ENCODE measurements around the gene TSPAN5. TPM values are rescaled to one million over a fixed set of nuclear protein-coding genes. Genes with fewer than 3 reads are reported as not detected.
A peak's percentile ranks its signal among the peaks of the same experiment; 100 is the strongest.

Gene TSPAN5
- total RNA-seq, 1 donor from 2014 or later, result 21.1 TPM

DNA sequence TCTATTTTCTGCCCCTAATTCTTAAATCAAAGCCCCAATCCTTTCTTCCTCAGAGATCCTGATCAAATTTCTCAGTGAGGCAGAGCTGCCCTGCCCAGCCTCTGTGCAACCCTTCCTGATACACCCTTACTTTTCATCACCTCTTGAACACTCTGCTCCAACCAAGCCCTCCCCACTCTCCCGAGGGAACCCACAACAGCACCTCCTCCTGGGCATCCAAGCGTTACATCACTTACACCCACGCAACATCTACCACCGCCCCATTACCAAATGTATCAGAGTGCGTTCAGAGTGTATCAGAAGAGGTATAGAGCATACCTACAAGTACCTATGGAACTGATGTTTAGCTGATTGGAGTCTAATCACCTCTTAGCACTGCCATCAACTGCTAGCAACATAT is 210.8 kb downstream of the TSPAN5 start:
- intact Hi-C loops (cut with micrococcal nuclease), result loop anchor here (2.0 to 10.0 kb wide), 5 partner anchors 187 to 547 kb away; partner anchors contain the start of genes EIF4E, METAP1, RAP1GDS1 and STPG2
- H3K9me3 Mint-ChIP-seq, result peaks cover 3% of the 10 kb centered on the region
- H3K27ac Mint-ChIP-seq, result peak overlapping the region; percentile 92
- peaks cover 29% of the 10 kb centered on the region for H3K36me3 Mint-ChIP-seq (ENCODE audit: low read depth)
- peak overlapping the region; percentile 44 for H3K4me3 Mint-ChIP-seq (ENCODE audit: low read depth)
- DNase-seq (ENCODE audit: low spot score), result no peak
- H3K27me3 Mint-ChIP-seq (ENCODE audit: low read depth), result no peaks in the 10 kb centered on the region
- H3K4me1 Mint-ChIP-seq (ENCODE audit: low read depth), result peaks cover 42% of the 10 kb centered on the region

DNA sequence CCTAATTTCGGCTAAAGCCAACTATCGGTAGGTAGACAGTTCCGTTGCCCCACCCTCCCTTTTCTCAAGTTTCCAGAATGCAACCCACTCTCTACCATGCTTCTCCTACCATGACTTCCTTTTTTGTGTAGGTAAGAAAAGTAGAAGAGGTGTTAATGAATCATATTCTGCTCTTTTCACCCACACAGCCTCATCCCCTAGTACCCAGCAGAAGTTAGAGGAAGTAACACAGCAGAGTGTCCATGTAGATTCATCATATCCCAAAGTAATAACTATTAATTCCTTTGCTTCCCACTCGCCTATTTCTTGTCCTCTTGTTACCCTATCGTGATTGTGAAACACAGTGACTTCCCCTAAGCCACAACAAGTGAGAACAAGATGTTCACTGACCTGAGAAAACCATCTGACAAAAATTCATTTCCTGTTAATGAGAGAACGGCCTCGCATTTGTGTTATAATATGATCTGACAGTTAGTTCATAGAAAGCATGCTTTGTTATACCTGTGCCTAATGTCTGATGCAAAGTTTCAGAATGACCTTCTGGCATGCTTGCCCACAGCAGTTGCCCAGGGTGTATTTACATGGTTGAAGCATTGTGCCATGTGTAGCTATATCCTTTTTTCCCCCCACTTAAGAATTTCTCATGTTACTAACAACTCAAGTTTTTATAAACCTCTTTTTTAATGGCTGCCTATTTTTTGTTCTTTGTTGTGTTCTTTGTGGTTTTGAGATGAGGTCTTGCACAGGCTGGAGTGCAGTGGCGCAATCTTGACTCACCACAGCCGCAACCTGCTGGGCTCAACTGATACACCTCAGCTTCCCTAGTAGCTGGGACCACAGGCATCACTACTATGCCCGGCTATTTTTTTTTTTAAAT is 211.7 kb downstream of the TSPAN5 start:
- H3K9me3 Mint-ChIP-seq, result no peaks in the 10 kb centered on the region
- peaks cover 35% of the 10 kb centered on the region for H3K36me3 Mint-ChIP-seq (ENCODE audit: low read depth)
- H3K4me1 Mint-ChIP-seq (ENCODE audit: low read depth), result peaks cover 42% of the 10 kb centered on the region
- H3K27me3 Mint-ChIP-seq (ENCODE audit: low read depth), result no peaks in the 10 kb centered on the region
- peak; percentile 60 for DNase-seq (ENCODE audit: low spot score)
- intact Hi-C loops (cut with micrococcal nuclease), result loop anchor here (2.0 to 10.0 kb wide), 5 partner anchors 186 to 548 kb away; partner anchors contain the start of genes EIF4E, METAP1, RAP1GDS1 and STPG2
- peak overlapping the region; percentile 92 for H3K27ac Mint-ChIP-seq
- H3K4me3 Mint-ChIP-seq (ENCODE audit: low read depth), result peak overlapping the region; percentile 63

DNA sequence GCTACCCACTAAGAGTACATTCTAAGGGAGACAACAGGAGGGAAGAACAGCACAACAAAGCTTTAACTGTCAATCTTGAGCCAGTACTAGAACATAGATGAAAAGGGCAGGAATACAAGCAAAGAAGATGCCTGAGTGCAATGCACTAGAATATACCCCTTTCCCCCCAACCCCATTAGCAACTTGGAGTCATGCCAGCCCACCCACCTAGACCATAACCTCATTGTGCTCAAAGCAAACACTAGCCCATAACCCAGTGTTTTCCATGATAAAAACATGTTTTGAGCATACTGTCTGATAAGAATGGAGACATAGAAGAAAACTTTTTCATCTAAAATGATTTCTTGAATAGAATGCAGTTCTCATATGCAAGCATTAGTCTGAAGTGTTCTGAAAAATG is 214.0 kb downstream of the TSPAN5 start:
- Mint-ChIP-seq H3K4me1 (ENCODE audit: low read depth) (peaks cover 37% of the 10 kb centered on the region), H3K27me3 (ENCODE audit: low read depth) (no peaks in the 10 kb centered on the region), H3K36me3 (ENCODE audit: low read depth) (peaks cover 53% of the 10 kb centered on the region), H3K9me3 (no peaks in the 10 kb centered on the region), H3K27ac (peak overlapping the region; percentile 5), H3K4me3 (ENCODE audit: low read depth) (no peak overlapping the region)
- DNase-seq (ENCODE audit: low spot score), result no peak
- intact Hi-C loops (cut with micrococcal nuclease), result loop anchor here (10.0 kb wide), 2 partner anchors 480 to 550 kb away; partner anchors contain the start of genes EIF4E and METAP1

DNA sequence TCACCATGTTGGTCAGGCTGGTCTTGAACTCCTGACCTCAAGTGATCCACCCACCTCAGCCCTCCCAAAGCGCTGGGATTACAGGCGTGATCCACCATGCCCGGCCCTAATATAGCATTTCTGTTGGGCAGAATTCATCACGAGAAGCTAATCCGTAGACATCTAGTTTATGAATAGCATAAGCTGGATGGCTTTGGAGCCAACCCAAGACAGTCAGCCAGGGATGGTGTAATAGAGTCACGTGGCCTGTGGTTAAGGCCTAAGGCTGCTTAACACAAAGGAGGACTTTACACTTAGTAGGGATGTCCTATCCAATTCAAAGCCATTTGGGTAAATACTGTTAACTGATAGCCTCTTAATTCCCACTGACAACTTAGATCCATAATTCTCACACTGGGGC is 223.6 kb downstream of the TSPAN5 start:
- peaks cover 60% of the 10 kb centered on the region for H3K36me3 Mint-ChIP-seq (ENCODE audit: low read depth)
- no peaks in the 10 kb centered on the region for H3K9me3 Mint-ChIP-seq
- H3K4me1 Mint-ChIP-seq (ENCODE audit: low read depth), result peaks cover 11% of the 10 kb centered on the region
- intact Hi-C loops (cut with micrococcal nuclease), result no loop called here
- no peaks in the 10 kb centered on the region for H3K27me3 Mint-ChIP-seq (ENCODE audit: low read depth)
- H3K27ac Mint-ChIP-seq, result no peak overlapping the region
- DNase-seq (ENCODE audit: low spot score), result no peak
- no peak overlapping the region for H3K4me3 Mint-ChIP-seq (ENCODE audit: low read depth)

DNA sequence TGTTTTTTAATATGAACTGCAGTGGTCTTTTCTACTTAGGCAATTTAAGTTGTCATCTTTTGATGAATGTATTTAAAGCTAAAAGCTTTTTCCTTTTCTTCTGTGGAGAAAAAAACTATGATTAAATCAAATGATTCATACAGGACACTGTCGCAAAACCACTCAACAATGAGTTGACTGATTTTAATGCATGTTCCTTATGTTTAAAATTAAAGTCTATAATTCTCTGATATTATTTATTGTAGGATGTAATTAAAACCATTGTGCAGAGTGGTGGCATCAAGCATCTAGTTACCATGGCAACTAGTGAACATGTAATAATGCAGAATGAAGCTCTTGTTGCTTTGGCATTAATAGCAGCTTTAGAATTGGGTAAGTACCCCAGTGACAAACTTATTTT is 224.7 kb downstream of the TSPAN5 start:
- peaks cover 8% of the 10 kb centered on the region for H3K4me1 Mint-ChIP-seq (ENCODE audit: low read depth)
- intact Hi-C loops (cut with micrococcal nuclease), result no loop called here
- no peaks in the 10 kb centered on the region for H3K9me3 Mint-ChIP-seq
- DNase-seq (ENCODE audit: low spot score), result no peak
- H3K27ac Mint-ChIP-seq, result no peak overlapping the region
- peaks cover 51% of the 10 kb centered on the region for H3K36me3 Mint-ChIP-seq (ENCODE audit: low read depth)
- H3K4me3 Mint-ChIP-seq (ENCODE audit: low read depth), result no peak overlapping the region
- H3K27me3 Mint-ChIP-seq (ENCODE audit: low read depth), result no peaks in the 10 kb centered on the region

DNA sequence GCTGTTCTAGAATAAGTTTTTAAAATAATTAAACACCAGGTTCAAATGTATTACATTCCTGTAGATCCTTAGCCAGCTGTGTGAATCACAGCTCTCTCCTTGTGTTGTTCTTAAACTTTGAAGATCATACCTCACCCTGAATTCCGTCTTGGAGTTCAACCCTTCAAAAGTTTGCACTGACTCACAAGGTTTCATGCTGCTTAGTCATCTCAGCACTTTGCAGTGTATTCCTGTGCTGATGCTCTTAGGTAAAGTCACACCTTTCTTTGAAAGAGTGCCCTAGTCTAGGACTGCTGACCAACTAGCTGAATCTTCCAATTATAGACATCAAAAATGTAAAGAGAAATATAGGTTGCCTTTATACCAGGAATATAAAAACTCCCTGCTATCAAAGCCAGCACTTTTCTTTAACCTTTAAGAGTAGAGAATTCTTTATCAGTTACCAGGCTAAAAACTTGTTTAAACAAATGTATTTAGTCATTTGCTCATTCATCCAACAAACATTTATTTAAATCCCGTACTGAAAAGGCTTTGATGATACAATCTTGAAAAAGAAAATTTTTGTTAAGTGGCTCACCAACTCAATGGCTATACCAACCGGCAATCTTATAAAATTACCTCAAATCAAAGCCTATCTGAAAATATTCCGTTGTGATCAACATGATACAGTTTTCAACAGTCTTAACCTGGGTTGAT is 227.6 kb downstream of the TSPAN5 start:
- peaks cover 57% of the 10 kb centered on the region for H3K36me3 Mint-ChIP-seq (ENCODE audit: low read depth)
- no peak overlapping the region for H3K27ac Mint-ChIP-seq
- H3K9me3 Mint-ChIP-seq, result peaks cover 24% of the 10 kb centered on the region
- no peaks in the 10 kb centered on the region for H3K27me3 Mint-ChIP-seq (ENCODE audit: low read depth)
- H3K4me3 Mint-ChIP-seq (ENCODE audit: low read depth), result no peak overlapping the region
- H3K4me1 Mint-ChIP-seq (ENCODE audit: low read depth), result peaks cover 16% of the 10 kb centered on the region
- intact Hi-C loops (cut with micrococcal nuclease), result no loop called here
- DNase-seq (ENCODE audit: low spot score), result no peak

GRCh38 chr4:98423009-98423408 is 235.4 kb downstream of the TSPAN5 start:
- peaks cover 77% of the 10 kb centered on the region for H3K36me3 Mint-ChIP-seq (ENCODE audit: low read depth)
- peaks cover 33% of the 10 kb centered on the region for H3K9me3 Mint-ChIP-seq
- no peaks in the 10 kb centered on the region for H3K27me3 Mint-ChIP-seq (ENCODE audit: low read depth)

GRCh38 chr4:98421111-98421510 is 237.3 kb downstream of the TSPAN5 start:
- Mint-ChIP-seq H3K27me3 (ENCODE audit: low read depth) (no peaks in the 10 kb centered on the region), H3K36me3 (ENCODE audit: low read depth) (peaks cover 72% of the 10 kb centered on the region), H3K4me3 (ENCODE audit: low read depth) (no peak overlapping the region), H3K27ac (no peak overlapping the region), H3K9me3 (peaks cover 14% of the 10 kb centered on the region), H3K4me1 (ENCODE audit: low read depth) (peaks cover 10% of the 10 kb centered on the region)
- DNase-seq (ENCODE audit: low spot score), result no peak
- intact Hi-C loops (cut with micrococcal nuclease), result no loop called here

More at GRCh38 chr4:98423009-98423408, 235.4 kb downstream of the TSPAN5 start:
- Mint-ChIP-seq H3K4me1 (ENCODE audit: low read depth) (peaks cover 19% of the 10 kb centered on the region), H3K27ac (no peak overlapping the region), H3K4me3 (ENCODE audit: low read depth) (no peak overlapping the region)
- no peak for DNase-seq (ENCODE audit: low spot score)
- intact Hi-C loops (cut with micrococcal nuclease), result no loop called here
